ENCODE results near the gene SAE1.

GRCh38 chr19:47152632-47153031, 22.0 kb downstream of the SAE1 start:
- TF ChIP-seq CTCF (IDR thresholded peaks at IDR 0.05) (no peak), POLR2AphosphoS5 (IDR thresholded peaks at IDR 0.05) (peak; percentile 46 to 76 (median 66))
